ENCODE measurements around the gene OR14A2.
"Not testable (repeated sequence)": the region's sequence is repeated elsewhere in the genome, so short reads cannot be mapped to it uniquely, and the experiment has no call there.

The OR14A2 gene

GRCh38 chr1:247748041-247748440 lies at the start of gene OR14A2:
Gene OR14A2 (minus strand): TSS chr1:247748141.
- no peak for FAIRE-seq

- FAIRE-seq, result no peak
Measured at GRCh38 chr1:247797518-247797917, 49.6 kb upstream of the OR14A2 start.

GRCh38 chr1:247769603-247770002 lies 21.7 kb upstream of the OR14A2 start:
- FAIRE-seq, result no peak

- FAIRE-seq, result no peak
Measured at GRCh38 chr1:247760456-247760855, 12.5 kb upstream of the OR14A2 start, which contains the start of gene OR1C1. Gene OR1C1 (minus strand): TSS chr1:247760556. CDS start chr1:247758406, 2,150 bp downstream.

- not testable (repeated sequence) for FAIRE-seq
Measured at GRCh38 chr1:247754311-247754710, 6.4 kb upstream of the OR14A2 start.

GRCh38 chr1:247749870-247750269 lies 1.9 kb upstream of the OR14A2 start:
- no peak for FAIRE-seq

GRCh38 chr1:247747616-247748015 lies 325 bp downstream of the OR14A2 start:
- FAIRE-seq, result no peak

GRCh38 chr1:247746391-247746935 lies 1.5 kb downstream of the OR14A2 start:
- no peak for FAIRE-seq

- FAIRE-seq, result not testable (repeated sequence)
Measured at GRCh38 chr1:247742215-247742760, 5.7 kb downstream of the OR14A2 start.

- FAIRE-seq, result no peak
Measured at GRCh38 chr1:247741756-247742155, 6.2 kb downstream of the OR14A2 start.

- no peak for FAIRE-seq
Measured at GRCh38 chr1:247740721-247741120, 7.2 kb downstream of the OR14A2 start.

GRCh38 chr1:247738315-247738714 lies 9.6 kb downstream of the OR14A2 start, which contains the start of gene OR14K1:
Gene OR14K1 (plus strand): TSS chr1:247738615. CDS start chr1:247738615, 0 bp downstream.
- FAIRE-seq, result no peak

GRCh38 chr1:247721222-247721621 lies 26.7 kb downstream of the OR14A2 start:
- no peak for FAIRE-seq

GRCh38 chr1:247716546-247716945 lies 31.4 kb downstream of the OR14A2 start, which contains the start of gene OR6F1:
Gene OR6F1 (minus strand): TSS chr1:247716646. CDS start chr1:247712755, 3,891 bp downstream.
- no peak for FAIRE-seq

- FAIRE-seq, result no peak
Measured at GRCh38 chr1:247713753-247714152, 34.2 kb downstream of the OR14A2 start.

- not testable (repeated sequence) for FAIRE-seq
Measured at GRCh38 chr1:247710681-247711080, 37.3 kb downstream of the OR14A2 start.

GRCh38 chr1:247701338-247701737 lies 46.6 kb downstream of the OR14A2 start:
- FAIRE-seq, result no peak

- FAIRE-seq, result no peak
Measured at GRCh38 chr1:247681288-247681897, 66.5 kb downstream of the OR14A2 start.

- no peak for FAIRE-seq
Measured at GRCh38 chr1:247680171-247680570, 67.8 kb downstream of the OR14A2 start.

GRCh38 chr1:247679639-247680038 lies 68.3 kb downstream of the OR14A2 start, which contains the start of gene OR13G1:
Gene OR13G1 (minus strand): TSS chr1:247679739. CDS start chr1:247673041, 6,698 bp downstream.
- no peak for FAIRE-seq
